Cerebellar cortex (tissue), 1 donor: ENCODE data around the gene RINT1.

Experiments used
- DNase-seq: peaks from one replicate; pipeline ENCODE4 v3.0.0-alpha.2; 2015; ENCODE audit warnings: low spot score

Gene RINT1

GRCh38 chr7:105599551-105599950 is 67.5 kb downstream of the RINT1 start:
- DNase-seq, result no peak

GRCh38 chr7:105600720-105601550 is 68.9 kb downstream of the RINT1 start:
- no peak for DNase-seq

GRCh38 chr7:105602325-105603305 is 70.6 kb downstream of the RINT1 start:
- DNase-seq, result no peak

- no peak for DNase-seq
Observed at GRCh38 chr7:105610165-105610930, 78.3 kb downstream of the RINT1 start.

- no peak for DNase-seq
Observed at GRCh38 chr7:105611856-105612775, 80.1 kb downstream of the RINT1 start.

- DNase-seq, result no peak
Observed at GRCh38 chr7:105612806-105613205, 80.8 kb downstream of the RINT1 start.

- DNase-seq, result no peak
Observed at GRCh38 chr7:105613611-105614330, 81.8 kb downstream of the RINT1 start.

GRCh38 chr7:105614341-105614840 is 82.4 kb downstream of the RINT1 start:
- DNase-seq, result no peak
